Measurements from ENCODE around the gene RHBDD2. TPM values are rescaled to one million over a fixed set of nuclear protein-coding genes. Genes with fewer than 3 reads are reported as not detected.

RHBDD2 gene
- 10.3 and 10.6 TPM in 2 replicates for total RNA-seq

GRCh38 chr7:75878769-75879611 is at the start of gene RHBDD2:
Gene RHBDD2, plus strand, starts transcription at chr7:75879034. Its CDS starts 49 bp downstream, at chr7:75879083.

DNA sequence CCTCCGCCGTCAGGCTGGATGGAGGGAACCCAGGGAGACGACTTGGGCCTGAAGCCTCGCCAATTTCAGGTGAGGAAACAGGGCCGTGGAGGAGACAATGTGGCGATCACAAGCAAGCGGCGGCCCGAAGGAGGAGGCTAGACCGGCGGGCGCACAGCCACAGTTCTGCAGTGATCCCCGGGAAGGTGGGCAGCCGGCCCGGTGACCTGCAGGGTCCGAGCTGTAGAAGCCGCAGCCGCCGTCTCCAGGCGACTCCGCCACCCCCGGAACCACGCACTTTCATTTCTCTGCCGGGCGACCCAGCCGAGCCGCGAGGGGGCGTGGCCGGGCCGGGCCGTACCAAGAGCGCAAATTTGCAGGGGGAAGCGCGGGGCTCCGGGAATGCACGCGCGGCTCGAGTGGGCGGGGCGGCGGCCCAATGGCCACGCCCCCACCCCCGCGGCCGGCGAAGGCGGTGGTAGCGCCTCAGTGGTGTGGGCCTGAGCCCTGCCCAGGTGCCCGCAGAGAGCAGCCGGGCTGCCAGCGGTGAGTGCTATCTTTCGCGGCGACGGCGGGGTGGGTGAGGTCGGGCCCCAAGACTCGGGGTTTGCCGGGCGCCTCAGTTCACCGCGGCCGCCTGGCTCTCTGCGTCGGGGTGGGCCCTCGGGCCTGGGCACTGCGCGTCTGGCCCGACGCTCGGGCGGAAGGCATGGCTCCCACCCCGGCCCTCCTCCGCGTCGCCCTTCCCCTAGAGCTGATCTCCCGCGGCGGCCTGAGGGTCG is 36.0 kb downstream of the RHBDD2 start, which contains the start of gene POR:
TSS of gene POR (plus strand) at position 501 of the 761 bp plus-strand sequence. CDS start 38,847 bp downstream, outside the sequence.

Other genes with a start within 250 kb of the RHBDD2 start
- 19.5 and 20.3 TPM in 2 replicates for gene HIP1, start 140.1 kb upstream of the RHBDD2 start, total RNA-seq
- gene CCL26, start 106.8 kb upstream of the RHBDD2 start, total RNA-seq, result 0.28 TPM in 1 of 2 replicates, not detected in the other
- 0.28 TPM in 1 of 2 replicates, not detected in the other for gene CCL24, start 65.2 kb upstream of the RHBDD2 start, total RNA-seq
- 62.6 and 79.3 TPM in 2 replicates for gene POR, start 36.1 kb downstream of the RHBDD2 start, total RNA-seq
- 26.1 and 26.7 TPM in 2 replicates for gene TMEM120A, start 115.6 kb downstream of the RHBDD2 start, total RNA-seq
- 31.8 and 43.3 TPM in 2 replicates for gene STYXL1, start 169.0 kb downstream of the RHBDD2 start, total RNA-seq
- gene MDH2, start 169.1 kb downstream of the RHBDD2 start, total RNA-seq, result 51.0 and 62.7 TPM in 2 replicates